Activated B cell treated with CpG ODN at 0.5 μM for 24 hours (primary cell): Measurements from ENCODE around the gene COG2. TPM values are rescaled to one million over a fixed set of nuclear protein-coding genes. Genes with fewer than 3 reads are reported as not detected.

Source experiments
- ATAC-seq: fragments of 200-7000 bp; cut with Tn5 transposase; one replicate; pipeline ENCODE4 v1.10.0; 2021; ENCODE audit warnings: low read depth, mild to moderate bottlenecking, moderate library complexity
- CTCF ChIA-PET: fragments of 350-600 bp; sonication (Branson Sonifier 250); formaldehyde crosslinking; loops from one replicate; lab custom pipeline; 2021; ENCODE audit warnings: antibody characterized with exemption; lab: Charles Lee
- POLR2A ChIA-PET: fragments of 350-600 bp; sonication (Branson Sonifier 250); formaldehyde crosslinking; loops from one replicate; lab custom pipeline; 2021; ENCODE audit warnings: antibody characterized with exemption; lab: Charles Lee
- DNase-seq: peaks from one replicate; pipeline ENCODE4 v3.0.0; 2022
- H3K27ac Mint-ChIP-seq: one replicate; pipeline ENCODE4 v1.8.0; 2020; ENCODE audit warnings: mixed read lengths
- H3K27me3 Mint-ChIP-seq: one replicate; pipeline ENCODE4 v1.8.0; 2021; ENCODE audit warnings: mixed read lengths
- H3K36me3 Mint-ChIP-seq: one replicate; pipeline ENCODE4 v1.8.0; 2021; ENCODE audit warnings: low read depth, mixed read lengths
- H3K4me1 Mint-ChIP-seq: one replicate; pipeline ENCODE4 v1.8.0; 2021; ENCODE audit warnings: mixed read lengths
- H3K4me3 Mint-ChIP-seq: one replicate; pipeline ENCODE4 v1.8.0; 2020; ENCODE audit warnings: mild to moderate bottlenecking, mixed read lengths
- H3K9me3 Mint-ChIP-seq: one replicate; pipeline ENCODE4 v1.8.0; 2020; ENCODE audit warnings: mixed read lengths
- CTCF ChIP-seq: fragments of 200-600 bp; IDR thresholded peaks from one replicate; pipeline ENCODE4 v1.8.0; 2022; ENCODE audit warnings: antibody characterized with exemption, mild to moderate bottlenecking
- intact Hi-C: fragments of 100-400 bp; cut with micrococcal nuclease; formaldehyde crosslinking; loops from one replicate; pipeline ENCODE4 v1.15.1; 2024
- total RNA-seq: library from RNA; stranded (reverse); gene quantifications from 2 replicates; pipeline ENCODE4 v1.2.3, GENCODE V29; 2022

Gene COG2
- total RNA-seq, 1 donor from 2014 or later, result 39.0 TPM

GRCh38 chr1:230705289-230706019 is 63.2 kb downstream of the COG2 start:
- DNase-seq (no peak), ATAC-seq (no peak)
- Mint-ChIP-seq H3K9me3 (no peaks in the 10 kb centered on the region), H3K27me3 (peaks cover 19% of the 10 kb centered on the region), H3K4me3 (no peak overlapping the region), H3K4me1 (no peaks in the 10 kb centered on the region), H3K27ac (no peak overlapping the region), H3K36me3 (no peaks in the 10 kb centered on the region)
- CTCF ChIA-PET, result no interaction called here
- POLR2A ChIA-PET, result no interaction called here
- no peak for TF ChIP-seq CTCF
- intact Hi-C loops, result no loop called here

GRCh38 chr1:230706020-230706699 is 63.9 kb downstream of the COG2 start:
- POLR2A ChIA-PET, result no interaction called here

GRCh38 chr1:230706887-230707731 is 64.8 kb downstream of the COG2 start:
- no peak overlapping the region for H3K27ac Mint-ChIP-seq
- no peaks in the 10 kb centered on the region for H3K4me1 Mint-ChIP-seq
- TF ChIP-seq CTCF, result no peak
- no peak for DNase-seq
- ChIA-PET CTCF (no interaction called here), POLR2A (no interaction called here)
- ATAC-seq, result no peak
- H3K36me3 Mint-ChIP-seq, result no peaks in the 10 kb centered on the region
- no peaks in the 10 kb centered on the region for H3K9me3 Mint-ChIP-seq
- intact Hi-C loops, result no loop called here
- H3K27me3 Mint-ChIP-seq, result peaks cover 19% of the 10 kb centered on the region
- H3K4me3 Mint-ChIP-seq, result no peak overlapping the region

More at GRCh38 chr1:230706020-230706699, 63.9 kb downstream of the COG2 start:
- peaks cover 19% of the 10 kb centered on the region for H3K27me3 Mint-ChIP-seq
- no peaks in the 10 kb centered on the region for H3K36me3 Mint-ChIP-seq
- no peak overlapping the region for H3K27ac Mint-ChIP-seq
- no peak overlapping the region for H3K4me3 Mint-ChIP-seq
- H3K9me3 Mint-ChIP-seq, result no peaks in the 10 kb centered on the region
- no peak for TF ChIP-seq CTCF
- H3K4me1 Mint-ChIP-seq, result no peaks in the 10 kb centered on the region
- ATAC-seq, result no peak
- intact Hi-C loops, result no loop called here
- CTCF ChIA-PET, result no interaction called here
- no peak for DNase-seq

GRCh38 chr1:230707732-230708630 is 65.7 kb downstream of the COG2 start:
- DNase-seq (no peak), ATAC-seq (no peak)
- no peak overlapping the region for H3K4me3 Mint-ChIP-seq
- POLR2A ChIA-PET, result no interaction called here
- H3K36me3 Mint-ChIP-seq, result no peaks in the 10 kb centered on the region
- intact Hi-C loops, result no loop called here
- CTCF ChIA-PET, result no interaction called here
- H3K27ac Mint-ChIP-seq, result no peak overlapping the region
- H3K4me1 Mint-ChIP-seq, result no peaks in the 10 kb centered on the region
- H3K27me3 Mint-ChIP-seq, result peaks cover 19% of the 10 kb centered on the region
- H3K9me3 Mint-ChIP-seq, result no peaks in the 10 kb centered on the region
- no peak for TF ChIP-seq CTCF
